ENCODE results near the gene PPT1.

DNA sequence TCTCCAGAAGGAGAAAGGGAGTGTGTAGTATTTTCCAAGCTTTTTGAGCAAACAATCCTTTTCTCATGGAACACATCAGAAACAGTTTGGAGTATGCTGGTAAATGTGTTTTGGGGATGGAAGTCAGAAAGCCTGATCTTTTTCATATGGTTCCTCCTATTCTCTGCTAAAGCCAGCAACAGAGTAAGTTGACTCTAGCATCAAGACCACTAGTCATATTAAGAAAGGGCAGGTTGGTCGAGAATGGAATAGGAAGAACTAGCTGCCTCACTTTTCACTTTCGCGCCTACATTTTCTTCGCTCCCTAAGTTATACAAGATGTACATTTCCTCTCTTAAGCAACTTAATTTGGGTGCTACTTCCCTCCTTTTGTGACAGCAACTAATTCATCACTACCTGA is 24.0 kb downstream of the PPT1 start:
- TF ChIP-seq, protein P1, sequence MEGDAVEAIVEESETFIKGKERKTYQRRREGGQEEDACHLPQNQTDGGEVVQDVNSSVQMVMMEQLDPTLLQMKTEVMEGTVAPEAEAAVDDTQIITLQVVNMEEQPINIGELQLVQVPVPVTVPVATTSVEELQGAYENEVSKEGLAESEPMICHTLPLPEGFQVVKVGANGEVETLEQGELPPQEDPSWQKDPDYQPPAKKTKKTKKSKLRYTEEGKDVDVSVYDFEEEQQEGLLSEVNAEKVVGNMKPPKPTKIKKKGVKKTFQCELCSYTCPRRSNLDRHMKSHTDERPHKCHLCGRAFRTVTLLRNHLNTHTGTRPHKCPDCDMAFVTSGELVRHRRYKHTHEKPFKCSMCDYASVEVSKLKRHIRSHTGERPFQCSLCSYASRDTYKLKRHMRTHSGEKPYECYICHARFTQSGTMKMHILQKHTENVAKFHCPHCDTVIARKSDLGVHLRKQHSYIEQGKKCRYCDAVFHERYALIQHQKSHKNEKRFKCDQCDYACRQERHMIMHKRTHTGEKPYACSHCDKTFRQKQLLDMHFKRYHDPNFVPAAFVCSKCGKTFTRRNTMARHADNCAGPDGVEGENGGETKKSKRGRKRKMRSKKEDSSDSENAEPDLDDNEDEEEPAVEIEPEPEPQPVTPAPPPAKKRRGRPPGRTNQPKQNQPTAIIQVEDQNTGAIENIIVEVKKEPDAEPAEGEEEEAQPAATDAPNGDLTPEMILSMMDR (IDR thresholded peaks at IDR 0.05; ENCODE audit: poor library complexity): no peak
- no peak for TF ChIP-seq EZH2 (IDR thresholded peaks at IDR 0.05; ENCODE audit: borderline replicate concordance)
